ENCODE results near the gene PRKN.

GRCh38 chr6:161477876-161478425 is 1249.6 kb downstream of the PRKN start:
- TF ChIP-seq CTCF (IDR thresholded peaks at IDR 0.05; ENCODE audit: poor library complexity, severe bottlenecking) = no peak
- no peak for TF ChIP-seq MXI1 (conservative IDR thresholded peaks at IDR 0.05; ENCODE audit: poor library complexity, severe bottlenecking)
- TF ChIP-seq EP300 (conservative IDR thresholded peaks at IDR 0.05; ENCODE audit: poor library complexity, severe bottlenecking) = no peak
- TF ChIP-seq RAD21 (conservative IDR thresholded peaks at IDR 0.05) = no peak
- TF ChIP-seq EZH2 (IDR thresholded peaks at IDR 0.05; ENCODE audit: borderline replicate concordance, insufficient read depth, low read length, poor library complexity, severe bottlenecking) = no peak
- no peak for TF ChIP-seq POLR2AphosphoS5 (IDR thresholded peaks at IDR 0.05)
- TF ChIP-seq, protein P1, sequence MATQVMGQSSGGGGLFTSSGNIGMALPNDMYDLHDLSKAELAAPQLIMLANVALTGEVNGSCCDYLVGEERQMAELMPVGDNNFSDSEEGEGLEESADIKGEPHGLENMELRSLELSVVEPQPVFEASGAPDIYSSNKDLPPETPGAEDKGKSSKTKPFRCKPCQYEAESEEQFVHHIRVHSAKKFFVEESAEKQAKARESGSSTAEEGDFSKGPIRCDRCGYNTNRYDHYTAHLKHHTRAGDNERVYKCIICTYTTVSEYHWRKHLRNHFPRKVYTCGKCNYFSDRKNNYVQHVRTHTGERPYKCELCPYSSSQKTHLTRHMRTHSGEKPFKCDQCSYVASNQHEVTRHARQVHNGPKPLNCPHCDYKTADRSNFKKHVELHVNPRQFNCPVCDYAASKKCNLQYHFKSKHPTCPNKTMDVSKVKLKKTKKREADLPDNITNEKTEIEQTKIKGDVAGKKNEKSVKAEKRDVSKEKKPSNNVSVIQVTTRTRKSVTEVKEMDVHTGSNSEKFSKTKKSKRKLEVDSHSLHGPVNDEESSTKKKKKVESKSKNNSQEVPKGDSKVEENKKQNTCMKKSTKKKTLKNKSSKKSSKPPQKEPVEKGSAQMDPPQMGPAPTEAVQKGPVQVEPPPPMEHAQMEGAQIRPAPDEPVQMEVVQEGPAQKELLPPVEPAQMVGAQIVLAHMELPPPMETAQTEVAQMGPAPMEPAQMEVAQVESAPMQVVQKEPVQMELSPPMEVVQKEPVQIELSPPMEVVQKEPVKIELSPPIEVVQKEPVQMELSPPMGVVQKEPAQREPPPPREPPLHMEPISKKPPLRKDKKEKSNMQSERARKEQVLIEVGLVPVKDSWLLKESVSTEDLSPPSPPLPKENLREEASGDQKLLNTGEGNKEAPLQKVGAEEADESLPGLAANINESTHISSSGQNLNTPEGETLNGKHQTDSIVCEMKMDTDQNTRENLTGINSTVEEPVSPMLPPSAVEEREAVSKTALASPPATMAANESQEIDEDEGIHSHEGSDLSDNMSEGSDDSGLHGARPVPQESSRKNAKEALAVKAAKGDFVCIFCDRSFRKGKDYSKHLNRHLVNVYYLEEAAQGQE (IDR thresholded peaks at IDR 0.05; ENCODE audit: borderline replicate concordance) = no peak
- no peak for TF ChIP-seq TAF1 (IDR thresholded peaks at IDR 0.05; ENCODE audit: low read depth)
- no peak for TF ChIP-seq SMC3 (conservative IDR thresholded peaks at IDR 0.05; ENCODE audit: poor library complexity)

Data from neural cell (in vitro differentiated cells).